Measurements from ENCODE around the gene SPATS2L. TPM values are rescaled to one million over a fixed set of nuclear protein-coding genes. Genes with fewer than 3 reads are reported as not detected.

SPATS2L gene
- total RNA-seq, 1 donor from 2014 or later = 97.8 TPM

DNA sequence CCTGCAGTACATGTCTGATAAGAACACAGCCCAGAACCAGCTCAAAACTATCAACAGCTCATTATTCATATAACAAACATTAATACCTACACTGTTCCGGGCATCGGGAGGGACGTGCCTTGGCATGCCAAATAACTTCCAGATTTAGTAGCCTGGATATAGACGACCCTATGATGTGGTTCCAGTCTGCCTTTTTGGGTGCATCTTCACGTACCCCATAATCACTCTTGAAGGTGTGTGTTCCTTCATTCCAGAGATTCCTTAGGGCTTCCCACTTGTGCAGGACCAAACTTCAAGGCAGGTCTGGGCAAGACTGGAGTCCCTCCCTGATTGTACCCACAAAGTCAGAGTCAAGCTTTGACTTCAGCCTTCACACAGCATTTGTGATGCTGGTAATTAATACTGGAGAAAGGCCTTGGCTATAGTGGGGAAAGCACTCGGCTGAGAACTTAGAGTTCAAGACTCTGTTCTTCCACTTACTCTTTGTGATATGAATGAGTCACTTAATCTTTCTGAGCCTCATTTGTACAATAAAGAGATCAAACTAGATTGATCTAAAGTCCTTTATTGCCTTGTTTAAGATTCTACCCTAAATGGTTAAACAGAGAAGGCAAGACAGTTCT is 27.7 kb upstream of the SPATS2L start:
- H3K4me3 Mint-ChIP-seq = no peak overlapping the region
- H3K4me1 Mint-ChIP-seq (ENCODE audit: unreplicated experiment) = peaks cover 16% of the 10 kb centered on the region
- DNase-seq (ENCODE audit: extremely low spot score, unreplicated experiment) = no peak
- no peak overlapping the region for H3K27ac Mint-ChIP-seq
- H3K27me3 Mint-ChIP-seq = no peaks in the 10 kb centered on the region
- TF ChIP-seq, protein P1, sequence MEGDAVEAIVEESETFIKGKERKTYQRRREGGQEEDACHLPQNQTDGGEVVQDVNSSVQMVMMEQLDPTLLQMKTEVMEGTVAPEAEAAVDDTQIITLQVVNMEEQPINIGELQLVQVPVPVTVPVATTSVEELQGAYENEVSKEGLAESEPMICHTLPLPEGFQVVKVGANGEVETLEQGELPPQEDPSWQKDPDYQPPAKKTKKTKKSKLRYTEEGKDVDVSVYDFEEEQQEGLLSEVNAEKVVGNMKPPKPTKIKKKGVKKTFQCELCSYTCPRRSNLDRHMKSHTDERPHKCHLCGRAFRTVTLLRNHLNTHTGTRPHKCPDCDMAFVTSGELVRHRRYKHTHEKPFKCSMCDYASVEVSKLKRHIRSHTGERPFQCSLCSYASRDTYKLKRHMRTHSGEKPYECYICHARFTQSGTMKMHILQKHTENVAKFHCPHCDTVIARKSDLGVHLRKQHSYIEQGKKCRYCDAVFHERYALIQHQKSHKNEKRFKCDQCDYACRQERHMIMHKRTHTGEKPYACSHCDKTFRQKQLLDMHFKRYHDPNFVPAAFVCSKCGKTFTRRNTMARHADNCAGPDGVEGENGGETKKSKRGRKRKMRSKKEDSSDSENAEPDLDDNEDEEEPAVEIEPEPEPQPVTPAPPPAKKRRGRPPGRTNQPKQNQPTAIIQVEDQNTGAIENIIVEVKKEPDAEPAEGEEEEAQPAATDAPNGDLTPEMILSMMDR (conservative IDR thresholded peaks at IDR 0.05) = no peak
- H3K36me3 Mint-ChIP-seq = no peaks in the 10 kb centered on the region
- H3K9me3 Mint-ChIP-seq = peaks cover 5% of the 10 kb centered on the region

DNA sequence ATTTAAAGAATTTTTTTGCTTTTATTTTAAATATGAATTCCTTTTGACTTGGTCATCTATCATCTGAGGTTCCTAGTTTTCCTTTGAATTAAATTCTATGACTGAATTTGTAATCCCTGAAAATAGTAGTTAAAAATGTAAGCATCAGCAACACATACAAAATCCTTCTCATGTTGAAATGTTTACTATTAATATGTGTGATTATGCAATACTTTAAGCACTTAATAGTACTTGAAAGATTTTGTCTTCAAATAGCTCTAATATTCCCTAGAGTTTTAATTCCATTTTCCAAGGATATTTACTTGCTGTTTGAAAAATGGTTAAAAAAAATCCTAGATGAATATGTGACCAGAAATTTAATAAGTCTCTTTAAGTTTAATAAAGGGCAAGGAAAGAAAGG is 26.6 kb upstream of the SPATS2L start:
- H3K4me1 Mint-ChIP-seq (ENCODE audit: unreplicated experiment) = peaks cover 7% of the 10 kb centered on the region
- H3K27ac Mint-ChIP-seq = no peak overlapping the region
- no peak overlapping the region for H3K4me3 Mint-ChIP-seq
- no peaks in the 10 kb centered on the region for H3K27me3 Mint-ChIP-seq
- H3K9me3 Mint-ChIP-seq = peaks cover 5% of the 10 kb centered on the region
- no peaks in the 10 kb centered on the region for H3K36me3 Mint-ChIP-seq
- DNase-seq (ENCODE audit: extremely low spot score, unreplicated experiment) = no peak
- TF ChIP-seq, protein P1 (conservative IDR thresholded peaks at IDR 0.05) = no peak

DNA sequence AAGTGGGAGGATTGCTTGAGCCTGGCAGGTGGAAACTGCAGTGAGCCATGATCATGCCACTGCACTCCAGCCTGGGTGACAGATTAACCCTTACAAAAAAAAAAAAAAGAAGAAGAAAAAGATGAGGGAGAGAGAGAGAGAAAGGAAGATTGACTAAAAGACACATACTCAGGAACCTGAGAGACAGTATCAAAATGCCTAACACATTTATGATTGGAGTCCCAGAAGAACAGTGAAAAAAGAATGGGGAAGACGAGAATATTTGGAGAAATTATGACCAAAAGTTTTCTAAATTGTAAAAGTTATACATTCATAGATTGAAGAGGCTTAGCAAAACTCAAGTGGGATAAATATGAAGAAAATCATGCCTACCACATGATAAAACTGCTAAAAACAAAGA is 19.9 kb upstream of the SPATS2L start:
- H3K4me3 Mint-ChIP-seq = no peak overlapping the region
- no peak for DNase-seq (ENCODE audit: extremely low spot score, unreplicated experiment)
- H3K27me3 Mint-ChIP-seq = no peaks in the 10 kb centered on the region
- peaks cover 4% of the 10 kb centered on the region for H3K9me3 Mint-ChIP-seq
- no peaks in the 10 kb centered on the region for H3K4me1 Mint-ChIP-seq (ENCODE audit: unreplicated experiment)
- TF ChIP-seq, protein P1 (conservative IDR thresholded peaks at IDR 0.05) = no peak
- H3K27ac Mint-ChIP-seq = no peak overlapping the region
- H3K36me3 Mint-ChIP-seq = no peaks in the 10 kb centered on the region

DNA sequence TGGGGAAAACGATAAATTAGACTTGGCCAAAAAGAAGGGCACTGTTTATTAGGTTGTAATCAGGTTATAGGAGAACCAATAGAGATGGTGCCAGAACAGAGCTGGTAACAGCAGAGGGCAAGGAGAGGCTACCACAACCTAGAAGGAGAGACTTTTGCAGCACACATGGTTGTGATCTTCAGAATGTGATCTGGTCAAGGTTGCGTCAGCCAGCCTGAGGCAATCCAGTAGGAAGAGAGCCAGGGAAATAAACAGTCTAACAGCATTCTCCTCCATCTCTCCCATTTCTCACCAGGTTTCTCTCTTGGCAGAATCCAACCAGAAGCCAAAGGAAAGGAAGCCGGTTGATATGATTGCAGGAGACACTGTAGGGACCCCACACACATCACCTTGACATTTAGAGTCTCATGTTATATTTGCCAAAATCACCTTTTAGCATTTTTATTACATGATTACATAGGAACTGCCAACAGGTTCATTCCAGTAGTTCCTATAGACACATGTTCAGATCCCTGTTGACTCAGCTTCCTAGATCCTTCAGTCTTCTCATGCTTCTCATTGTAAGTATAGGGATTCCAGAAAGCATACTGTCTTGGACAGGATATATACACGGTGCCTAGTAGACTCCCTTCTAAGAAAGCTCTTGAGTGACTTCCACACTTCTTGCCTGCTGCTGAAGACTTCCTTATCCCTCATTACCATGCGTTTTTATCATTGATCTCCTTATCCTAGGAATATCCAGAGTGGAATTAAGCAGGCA is 17.6 kb upstream of the SPATS2L start:
- Mint-ChIP-seq H3K4me3 (no peak overlapping the region), H3K4me1 (ENCODE audit: unreplicated experiment) (no peaks in the 10 kb centered on the region), H3K9me3 (peaks cover 4% of the 10 kb centered on the region), H3K27ac (no peak overlapping the region), H3K36me3 (no peaks in the 10 kb centered on the region), H3K27me3 (no peaks in the 10 kb centered on the region)
- DNase-seq (ENCODE audit: extremely low spot score, unreplicated experiment) = no peak
- TF ChIP-seq, protein P1 (conservative IDR thresholded peaks at IDR 0.05) = no peak

DNA sequence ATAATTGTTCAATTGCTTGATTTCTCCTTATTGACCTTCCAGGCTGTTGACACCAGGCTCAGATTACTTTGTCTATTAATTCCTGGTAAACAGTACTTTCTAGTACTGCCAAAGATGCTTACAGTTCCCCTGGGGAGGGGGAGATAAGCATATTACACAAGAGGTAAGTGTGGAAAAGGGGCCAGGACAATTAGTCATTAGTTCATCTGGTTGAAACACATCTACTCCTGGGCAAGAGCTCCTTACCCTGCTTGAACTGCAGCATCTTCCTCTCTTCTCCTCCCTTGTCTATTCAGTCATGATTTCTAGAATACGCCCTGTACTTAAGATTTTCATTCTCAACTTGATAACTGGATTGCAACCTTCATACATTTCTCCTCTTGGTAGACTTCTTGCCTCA is 10.4 kb upstream of the SPATS2L start:
- DNase-seq (ENCODE audit: extremely low spot score, unreplicated experiment) = no peak
- Mint-ChIP-seq H3K36me3 (no peaks in the 10 kb centered on the region), H3K27ac (no peak overlapping the region), H3K27me3 (peaks cover 3% of the 10 kb centered on the region), H3K4me1 (ENCODE audit: unreplicated experiment) (peaks cover 11% of the 10 kb centered on the region), H3K9me3 (no peaks in the 10 kb centered on the region), H3K4me3 (no peak overlapping the region)
- TF ChIP-seq, protein P1 (conservative IDR thresholded peaks at IDR 0.05) = no peak
